LNCAP (cell line): ENCODE results near the gene GNGT2.

ENCODE experiments used
- TF ChIP-seq, protein P1 (sequence below): fragments of 450-650 bp; IDR thresholded peaks from 2 replicates; pipeline ENCODE4 v1.5.1; 2017; ENCODE audit warnings: mild to moderate bottlenecking

GNGT2 gene

DNA sequence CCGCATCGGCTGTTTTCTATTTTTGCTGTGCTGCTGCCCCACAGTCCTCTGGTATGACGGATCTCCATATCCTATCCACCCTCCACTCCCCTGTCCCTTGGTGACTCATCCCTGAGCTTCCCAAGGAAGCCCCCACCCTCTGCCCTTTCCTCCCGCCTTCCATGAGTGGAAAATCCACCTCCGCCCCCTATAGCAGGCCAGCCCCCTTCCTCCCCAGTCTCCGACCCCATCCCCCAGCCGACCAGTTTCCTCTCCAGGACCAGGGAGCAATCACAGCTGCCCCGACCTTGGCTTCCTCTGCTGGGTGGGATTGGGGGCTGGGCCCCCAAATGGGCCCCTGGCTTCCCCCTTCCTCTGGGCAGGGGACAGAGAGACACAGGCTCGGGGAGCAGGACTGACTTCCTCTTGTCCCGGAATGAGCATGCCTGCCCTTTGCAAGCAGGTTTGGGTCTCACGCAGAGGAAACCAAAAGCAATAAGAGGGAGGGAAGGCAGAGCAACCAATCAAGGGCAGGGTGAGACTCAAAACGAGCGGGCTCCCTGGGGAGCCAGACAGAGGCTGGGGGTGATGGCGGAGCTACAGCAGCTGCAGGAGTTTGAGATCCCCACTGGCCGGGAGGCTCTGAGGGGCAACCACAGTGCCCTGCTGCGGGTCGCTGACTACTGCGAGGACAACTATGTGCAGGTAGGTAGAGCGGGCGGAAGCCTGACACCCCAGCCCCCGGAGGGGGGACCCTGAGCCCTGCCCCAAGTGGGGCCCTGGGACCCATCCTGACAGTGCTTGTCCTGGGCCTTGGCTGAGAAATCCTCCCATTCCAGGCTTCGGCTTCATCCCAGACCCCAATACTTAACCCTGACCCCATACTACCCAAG lies at the start of gene GNGT2, which contains the start of gene ABI3:
GNGT2 (minus strand) TSS at position 417 of the 872 bp plus-strand sequence. CDS start 3,152 bp downstream, outside the sequence.
ABI3 (plus strand) TSS at position 550 of the 872 bp plus-strand sequence; CDS start at position 568, 18 bp downstream.
- TF ChIP-seq, protein P1, sequence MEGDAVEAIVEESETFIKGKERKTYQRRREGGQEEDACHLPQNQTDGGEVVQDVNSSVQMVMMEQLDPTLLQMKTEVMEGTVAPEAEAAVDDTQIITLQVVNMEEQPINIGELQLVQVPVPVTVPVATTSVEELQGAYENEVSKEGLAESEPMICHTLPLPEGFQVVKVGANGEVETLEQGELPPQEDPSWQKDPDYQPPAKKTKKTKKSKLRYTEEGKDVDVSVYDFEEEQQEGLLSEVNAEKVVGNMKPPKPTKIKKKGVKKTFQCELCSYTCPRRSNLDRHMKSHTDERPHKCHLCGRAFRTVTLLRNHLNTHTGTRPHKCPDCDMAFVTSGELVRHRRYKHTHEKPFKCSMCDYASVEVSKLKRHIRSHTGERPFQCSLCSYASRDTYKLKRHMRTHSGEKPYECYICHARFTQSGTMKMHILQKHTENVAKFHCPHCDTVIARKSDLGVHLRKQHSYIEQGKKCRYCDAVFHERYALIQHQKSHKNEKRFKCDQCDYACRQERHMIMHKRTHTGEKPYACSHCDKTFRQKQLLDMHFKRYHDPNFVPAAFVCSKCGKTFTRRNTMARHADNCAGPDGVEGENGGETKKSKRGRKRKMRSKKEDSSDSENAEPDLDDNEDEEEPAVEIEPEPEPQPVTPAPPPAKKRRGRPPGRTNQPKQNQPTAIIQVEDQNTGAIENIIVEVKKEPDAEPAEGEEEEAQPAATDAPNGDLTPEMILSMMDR: no peak

DNA sequence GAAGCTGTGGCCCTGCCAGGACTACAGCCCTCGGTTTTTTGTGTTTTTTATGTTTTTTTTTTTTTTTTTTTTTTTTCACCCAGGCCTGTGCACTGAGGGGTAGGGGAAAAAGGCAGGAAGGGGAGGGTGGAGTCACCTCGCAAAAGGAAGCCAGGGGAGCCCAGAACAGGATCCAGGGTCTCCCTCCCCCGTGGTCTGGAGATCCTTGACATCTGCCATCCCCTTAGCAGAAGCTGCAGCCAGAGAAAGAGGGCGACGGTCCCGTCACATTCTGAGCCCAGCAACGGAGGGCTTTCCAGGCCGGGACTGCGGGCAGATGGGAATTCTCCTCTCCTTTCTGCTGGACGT lies 49.3 kb upstream of the GNGT2 start:
- TF ChIP-seq, protein P1: no peak

DNA sequence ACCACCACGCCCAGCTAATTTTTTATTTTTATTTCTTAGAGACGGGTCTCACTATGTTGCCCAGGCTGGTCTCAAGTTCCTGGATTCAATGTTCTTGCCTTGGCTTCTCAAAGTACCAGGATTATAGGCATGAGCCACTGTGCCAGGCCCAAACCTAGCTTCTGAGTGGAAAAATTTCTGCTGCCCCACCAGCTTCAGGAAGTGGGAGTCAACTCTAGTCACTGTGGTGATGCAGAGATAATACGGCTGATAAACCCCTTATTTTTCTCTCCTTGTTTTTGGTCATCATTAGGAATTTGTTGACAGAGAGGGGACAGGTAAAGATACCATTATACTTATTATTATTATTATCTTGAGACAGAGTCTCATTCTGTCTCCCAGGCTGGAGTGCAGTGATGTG lies 48.0 kb upstream of the GNGT2 start:
- TF ChIP-seq, protein P1: no peak

DNA sequence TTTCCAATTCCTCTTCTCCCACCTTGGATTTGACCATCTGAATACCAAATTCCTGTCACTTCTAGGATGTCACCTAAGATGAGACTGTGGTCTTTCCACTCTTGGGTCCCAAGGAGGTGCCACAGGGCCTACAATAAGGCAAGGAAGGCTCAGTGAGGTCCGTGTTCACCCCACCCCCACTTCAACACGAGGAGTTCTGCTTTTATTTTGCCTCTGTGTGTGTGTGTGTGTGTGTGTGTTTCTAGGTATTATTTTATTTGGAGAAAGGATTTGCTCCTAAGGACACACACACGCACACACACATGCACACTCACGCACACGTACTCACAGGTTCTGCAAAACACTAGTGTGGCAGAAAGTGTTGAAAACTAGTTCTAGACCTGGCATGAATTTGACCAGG lies 44.8 kb upstream of the GNGT2 start:
- TF ChIP-seq, protein P1: no peak

DNA sequence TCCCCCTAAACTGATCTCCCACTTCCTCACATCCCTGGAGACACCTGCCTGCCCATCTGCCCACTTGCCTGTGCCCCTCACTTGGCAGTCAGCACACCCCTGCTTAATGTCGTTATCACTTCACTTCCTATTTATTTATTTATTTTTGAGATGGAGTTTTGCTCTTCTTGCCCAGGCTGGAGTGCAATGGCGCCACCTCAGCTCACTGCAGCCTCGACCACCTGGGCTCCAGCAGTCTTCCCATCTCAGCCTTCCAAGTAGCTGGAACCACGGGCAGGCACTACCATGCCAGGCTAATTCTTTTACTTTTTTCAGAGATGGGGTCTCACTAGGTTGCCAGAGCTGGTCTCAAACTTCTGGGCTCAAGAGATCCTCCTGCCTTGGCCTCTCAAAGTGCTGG lies 43.7 kb upstream of the GNGT2 start:
- TF ChIP-seq, protein P1: no peak

DNA sequence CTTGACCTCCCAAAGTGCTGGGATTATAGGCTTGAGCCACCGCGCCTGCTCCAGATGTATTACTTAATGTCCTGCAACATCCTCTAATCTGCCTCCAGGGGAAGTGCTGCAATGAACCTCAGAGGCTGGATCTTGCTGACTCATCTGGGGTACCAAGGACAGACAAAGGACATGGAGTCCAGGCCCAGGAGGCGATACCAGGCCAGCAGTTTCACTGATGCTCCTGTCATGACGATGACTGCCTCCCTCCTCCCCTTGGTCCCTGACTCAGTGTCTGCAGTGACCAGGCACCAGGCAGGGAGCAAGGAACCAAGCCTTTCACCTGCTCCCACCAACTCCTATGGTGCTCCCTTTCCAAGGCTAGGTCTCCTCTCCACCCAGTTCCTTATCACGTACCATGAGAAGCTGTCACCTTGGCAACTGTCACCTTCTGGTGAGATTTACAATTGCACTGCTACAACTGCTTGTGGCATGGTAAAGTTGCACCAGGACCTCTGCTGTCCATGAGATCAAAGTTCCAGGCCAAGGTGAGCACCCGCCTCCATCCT lies 41.8 kb upstream of the GNGT2 start:
- TF ChIP-seq, protein P1: no peak

DNA sequence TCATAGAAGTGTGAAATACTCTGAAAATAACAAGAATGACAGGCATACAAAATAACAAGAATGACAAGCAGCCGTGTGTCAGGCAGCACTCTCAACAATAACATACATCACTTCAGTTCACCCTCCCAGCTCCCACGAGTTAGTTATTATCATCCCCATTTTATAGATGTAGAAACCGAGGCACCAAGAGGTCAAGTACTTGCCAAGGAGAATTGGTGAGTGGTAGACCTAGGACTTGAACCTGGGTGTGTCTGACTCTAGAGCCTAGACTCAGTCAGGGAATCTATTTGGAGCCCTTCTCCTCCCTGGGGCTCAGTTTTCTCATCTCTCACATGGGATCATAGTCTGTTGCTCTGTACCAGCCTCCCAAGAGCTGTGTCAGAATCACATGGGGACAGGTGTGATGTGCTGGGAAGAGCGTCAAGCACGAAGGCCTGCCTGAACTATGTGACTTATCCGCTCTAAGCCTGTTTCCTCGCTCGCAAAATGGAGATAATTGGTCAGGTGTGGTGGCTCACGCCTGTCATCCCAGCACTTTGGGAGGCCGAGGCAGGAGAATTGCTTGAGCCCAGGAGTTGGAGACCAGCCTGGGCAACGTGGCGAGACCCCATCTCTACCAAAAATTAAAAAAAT lies 39.6 kb upstream of the GNGT2 start:
- TF ChIP-seq, protein P1: no peak
